NCI-H524 treated with DMSO at 0.1 percent for 48 hours (cell line): Measurements from ENCODE around the gene BCL3.

Experiments
- DNase-seq: peaks from one replicate; lab custom pipeline; 2025; lab: John Stamatoyannopoulos, UW

The BCL3 gene

DNA sequence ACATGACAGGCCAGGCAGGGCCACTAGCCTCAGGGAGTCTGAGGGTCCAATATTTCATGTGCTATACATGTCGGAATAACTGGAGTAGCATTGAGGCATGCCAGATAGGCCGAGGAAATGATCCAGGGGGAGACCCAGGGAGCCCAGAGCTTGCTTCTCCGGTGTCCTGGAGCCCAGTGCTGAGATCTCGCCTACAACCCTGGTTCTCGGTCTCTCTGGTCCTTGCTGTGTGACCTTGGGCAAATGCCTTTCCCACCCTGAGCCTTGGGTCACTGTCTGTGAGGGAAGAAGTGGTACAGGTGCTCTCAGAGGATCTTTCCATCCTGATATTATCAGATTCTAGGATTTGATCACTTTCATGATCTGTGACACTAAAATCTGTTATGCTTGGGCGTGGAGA lies 40.5 kb downstream of the BCL3 start:
- DNase-seq: no peak

DNA sequence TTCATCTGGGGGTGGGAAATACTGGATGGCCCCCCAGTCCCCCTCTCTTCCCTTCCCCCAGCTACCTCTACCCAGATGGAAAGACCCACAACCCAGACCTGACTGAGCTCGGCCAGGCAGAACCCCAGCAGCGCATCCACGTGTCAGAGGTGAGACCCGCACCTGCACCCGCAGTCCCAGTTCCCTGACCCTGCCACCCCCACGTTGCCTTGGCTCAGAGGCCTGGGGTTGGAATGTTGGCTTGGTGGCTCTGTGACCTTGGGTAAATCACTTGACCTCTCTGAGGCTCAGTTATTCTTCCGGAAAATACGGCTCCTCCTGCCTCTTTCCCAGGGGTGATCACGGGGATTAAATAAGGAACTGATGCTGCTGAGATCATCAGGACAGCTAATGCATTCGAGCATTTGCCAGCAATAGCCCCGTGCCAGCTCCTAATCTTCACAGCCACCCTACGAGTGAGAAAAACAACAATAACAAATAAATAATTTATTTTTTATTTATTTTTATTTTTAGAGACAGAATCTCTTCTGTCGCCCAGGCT lies 41.5 kb downstream of the BCL3 start:
- no peak for DNase-seq

DNA sequence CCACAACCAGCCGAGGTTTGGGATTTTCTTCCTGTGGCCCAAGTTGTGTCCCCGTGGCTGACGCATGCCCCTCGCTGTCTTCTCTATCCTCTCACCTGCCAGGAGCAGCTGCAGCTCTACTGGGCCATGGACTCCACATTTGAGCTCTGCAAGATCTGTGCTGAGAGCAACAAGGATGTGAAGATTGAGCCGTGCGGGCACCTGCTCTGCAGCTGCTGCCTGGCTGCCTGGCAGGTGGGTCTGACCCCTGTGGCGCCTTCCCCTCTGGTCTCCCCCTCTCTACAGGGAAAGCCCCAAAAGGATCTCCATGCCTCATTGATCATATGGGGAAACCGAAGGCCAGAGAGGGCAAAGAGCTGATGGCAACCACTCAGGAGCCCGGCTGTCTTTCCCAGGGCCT lies 43.8 kb downstream of the BCL3 start:
- DNase-seq: no peak

DNA sequence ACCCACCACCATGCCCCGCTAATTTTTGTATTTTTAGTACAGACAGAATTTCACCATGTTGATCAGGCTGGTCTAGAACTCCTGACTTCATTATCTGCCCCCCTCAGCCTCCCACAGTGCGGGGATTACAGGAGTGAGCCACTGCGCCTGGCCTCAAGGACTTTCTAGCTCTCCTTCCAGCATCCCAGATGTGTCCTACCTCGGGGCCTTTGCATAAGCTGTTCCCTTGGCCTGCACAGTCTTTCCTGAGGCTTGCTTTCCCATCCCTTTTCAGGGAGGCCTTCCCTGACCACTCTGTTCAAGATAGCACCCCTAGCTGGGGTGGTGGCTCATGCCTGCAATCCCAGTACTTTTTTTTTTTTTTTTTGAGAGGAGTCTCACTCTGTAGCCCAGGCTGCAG lies 46.1 kb downstream of the BCL3 start:
- no peak for DNase-seq

DNA sequence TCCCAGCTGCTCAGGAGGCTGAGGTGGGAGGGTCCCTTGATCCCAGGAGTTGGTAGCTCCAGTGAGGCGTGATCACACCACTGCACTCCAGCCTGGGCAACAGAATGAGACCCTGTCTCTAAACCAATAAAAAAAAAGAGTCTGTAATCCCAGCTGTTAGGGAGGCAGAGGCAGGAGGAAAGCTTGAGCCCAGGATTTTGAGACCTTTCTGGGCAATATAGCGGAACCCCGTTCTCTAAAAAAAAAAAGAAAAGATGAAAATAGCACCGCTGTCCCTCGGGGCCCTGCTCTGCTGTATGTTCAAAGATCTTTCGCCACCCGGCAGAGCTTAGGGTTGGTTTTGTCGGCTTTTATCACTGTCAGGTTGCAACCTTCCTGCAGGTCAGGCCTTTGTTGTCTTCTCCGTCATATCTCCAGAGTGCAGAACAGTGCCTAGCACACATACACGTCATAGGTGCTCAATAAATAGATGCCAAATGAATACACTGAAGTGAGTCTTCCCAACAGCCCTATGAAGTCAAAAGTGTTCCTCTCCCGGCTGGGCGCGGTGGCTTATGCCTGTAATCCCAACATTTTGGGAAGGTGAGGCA lies 47.0 kb downstream of the BCL3 start:
- no peak for DNase-seq

DNA sequence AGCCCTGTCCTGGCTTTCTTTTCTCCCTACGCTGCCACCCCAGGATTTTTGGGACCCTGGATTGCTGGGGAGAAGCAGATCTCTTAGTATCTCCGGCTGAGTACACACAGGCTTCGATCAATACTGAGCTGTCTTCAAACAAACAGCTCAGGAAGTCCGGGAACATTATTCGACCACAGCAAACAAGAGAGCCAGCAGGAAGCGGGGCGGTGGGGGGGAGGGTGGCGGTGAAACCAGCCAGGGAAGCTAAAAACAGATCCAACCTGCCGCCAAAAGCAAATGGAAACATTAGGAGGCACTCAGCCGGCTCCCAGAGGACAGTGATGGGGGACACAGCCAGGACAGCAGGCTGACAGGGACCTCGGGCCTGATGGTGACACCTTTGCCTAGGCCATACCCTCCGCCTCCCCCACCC lies 48.2 kb downstream of the BCL3 start:
- no peak for DNase-seq

DNA sequence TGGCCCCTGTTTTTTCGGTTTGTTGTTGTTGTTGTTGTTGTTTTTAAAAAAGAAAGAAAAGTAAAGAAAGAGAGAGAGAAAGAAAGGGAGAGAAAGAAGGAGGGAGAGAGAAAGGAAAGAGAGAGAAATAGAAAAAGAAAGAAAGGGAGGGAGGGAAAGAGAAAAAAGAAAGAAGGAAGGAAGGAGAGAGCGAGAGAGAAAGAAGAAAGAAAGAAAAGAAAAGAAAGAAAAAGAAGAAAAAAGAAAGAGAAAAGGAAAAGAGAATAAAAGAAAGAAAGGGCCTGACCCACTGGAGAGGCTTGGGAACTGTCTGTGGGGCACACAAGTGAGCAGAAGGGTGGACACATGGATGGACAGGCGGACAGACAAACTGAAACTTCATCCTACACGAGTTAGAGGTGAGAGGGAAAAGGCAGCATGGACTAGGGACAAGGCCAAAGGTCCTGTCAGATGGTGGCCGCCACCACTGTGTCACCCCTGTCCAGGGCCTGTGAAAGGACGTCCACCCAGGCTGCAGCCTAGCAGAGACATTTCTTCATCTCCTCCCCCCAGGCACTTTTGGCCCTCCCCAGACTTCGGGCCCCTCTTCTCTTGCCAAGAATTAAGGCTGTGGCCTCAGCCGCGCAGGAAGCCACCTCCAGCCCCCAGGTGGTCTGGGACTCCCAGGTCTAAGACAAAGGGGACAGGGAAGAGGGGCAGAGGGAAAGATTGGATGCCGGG lies 51.3 kb downstream of the BCL3 start:
- DNase-seq: no peak

DNA sequence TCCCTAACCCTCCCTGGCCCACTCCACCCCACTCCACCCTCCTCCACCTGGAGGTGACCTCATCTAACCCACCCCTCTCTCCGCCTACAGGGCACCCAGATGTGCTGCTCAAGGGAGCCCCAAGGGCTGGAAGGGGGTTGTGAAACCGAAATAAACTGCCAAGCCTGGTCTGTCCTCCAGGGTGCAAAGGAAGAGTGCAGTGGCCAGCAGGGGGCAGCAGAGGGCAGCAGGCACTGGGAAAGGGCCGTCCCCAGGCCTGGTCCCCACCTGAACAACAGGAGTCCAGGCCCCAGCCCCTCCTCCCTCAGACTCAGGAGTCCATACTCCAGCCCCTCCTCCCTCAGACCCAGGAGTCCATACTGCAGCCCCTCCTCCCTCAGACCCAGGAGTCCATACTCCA lies 52.0 kb downstream of the BCL3 start:
- DNase-seq: no peak

DNA sequence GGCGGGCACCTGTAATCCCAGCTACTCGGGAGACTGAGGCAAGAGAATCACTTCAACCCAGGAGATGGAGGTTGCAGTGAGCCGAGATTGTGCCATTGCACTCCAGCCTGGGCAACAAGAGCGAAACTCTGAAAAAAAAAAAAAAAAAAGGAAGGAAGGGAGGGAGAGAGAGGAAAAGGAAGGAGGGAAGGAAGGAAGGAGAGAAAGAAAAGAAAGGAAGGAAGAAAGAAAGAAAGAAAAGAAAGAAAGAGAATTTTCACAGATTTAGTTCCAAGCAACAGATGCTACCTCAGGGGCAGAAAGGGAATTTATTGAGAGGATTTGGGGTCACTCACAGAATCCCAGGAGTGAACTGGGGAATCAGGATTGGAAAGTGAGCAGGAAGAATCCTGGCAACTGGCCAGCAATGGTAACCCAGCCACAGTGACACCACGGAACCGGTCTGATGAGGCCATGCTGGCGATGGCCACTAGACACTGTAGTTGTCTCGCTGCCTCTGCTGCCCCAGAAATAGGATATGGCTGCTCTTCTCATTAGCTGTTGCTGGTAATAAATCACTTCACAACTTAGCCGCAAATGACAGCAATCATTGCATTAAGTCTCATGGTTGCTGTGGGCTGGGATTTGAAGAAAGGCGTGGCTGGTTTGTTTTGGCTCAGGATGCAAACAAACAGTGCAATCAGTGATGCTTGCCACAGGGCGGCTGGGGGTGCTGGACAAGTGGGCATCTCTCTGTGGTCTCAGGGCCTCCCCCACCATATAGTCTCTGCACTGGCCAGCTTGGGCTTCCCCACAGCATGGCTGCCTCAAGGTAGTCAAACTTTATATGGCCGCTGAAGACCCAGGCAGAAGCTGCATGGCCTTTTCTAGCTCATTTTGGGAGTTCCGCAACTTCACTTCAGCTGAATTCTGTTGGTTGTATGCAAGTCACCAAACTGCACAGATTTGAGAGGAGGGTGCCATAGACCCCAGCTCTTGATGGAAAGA lies 55.2 kb downstream of the BCL3 start:
- DNase-seq: no peak

DNA sequence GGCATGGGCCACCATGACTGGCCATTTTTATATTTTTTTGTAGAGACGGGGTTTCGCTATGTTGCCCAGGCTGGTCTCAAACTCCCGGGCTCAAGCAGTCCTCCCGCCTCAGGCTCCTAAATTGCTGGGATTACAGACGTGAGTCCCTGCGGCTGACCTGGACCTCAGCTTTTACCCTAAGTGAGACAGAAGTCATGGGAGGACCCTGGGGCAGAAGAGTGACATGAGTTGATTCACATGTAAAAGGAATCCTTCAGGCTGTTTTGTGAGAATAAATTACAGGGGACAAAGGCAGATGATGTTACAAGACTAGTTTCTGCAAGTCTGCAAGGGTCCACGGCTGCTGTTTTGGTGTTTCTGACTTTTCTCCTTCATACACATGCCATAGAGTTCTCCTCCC lies 57.8 kb downstream of the BCL3 start:
- no peak for DNase-seq

DNA sequence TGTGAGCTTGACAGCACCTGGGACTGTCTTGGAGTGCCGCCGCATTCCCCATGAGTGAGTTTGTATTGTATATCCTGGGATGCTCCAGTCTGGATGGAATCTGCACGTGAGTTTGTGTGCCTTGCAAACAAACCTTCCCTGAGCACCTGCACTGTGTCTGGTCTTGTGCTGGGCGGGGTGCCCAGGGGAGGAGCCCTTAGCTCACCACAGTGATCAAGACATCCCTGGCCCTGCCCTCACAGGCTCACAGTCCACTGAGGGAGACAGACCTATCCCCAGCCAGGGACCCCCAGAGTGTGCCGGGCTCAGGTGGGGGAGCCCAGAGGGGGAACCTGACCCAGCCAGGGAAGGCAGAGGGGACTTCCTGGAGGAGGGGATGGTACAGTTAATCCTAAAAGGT lies 58.7 kb downstream of the BCL3 start:
- DNase-seq: no peak

DNA sequence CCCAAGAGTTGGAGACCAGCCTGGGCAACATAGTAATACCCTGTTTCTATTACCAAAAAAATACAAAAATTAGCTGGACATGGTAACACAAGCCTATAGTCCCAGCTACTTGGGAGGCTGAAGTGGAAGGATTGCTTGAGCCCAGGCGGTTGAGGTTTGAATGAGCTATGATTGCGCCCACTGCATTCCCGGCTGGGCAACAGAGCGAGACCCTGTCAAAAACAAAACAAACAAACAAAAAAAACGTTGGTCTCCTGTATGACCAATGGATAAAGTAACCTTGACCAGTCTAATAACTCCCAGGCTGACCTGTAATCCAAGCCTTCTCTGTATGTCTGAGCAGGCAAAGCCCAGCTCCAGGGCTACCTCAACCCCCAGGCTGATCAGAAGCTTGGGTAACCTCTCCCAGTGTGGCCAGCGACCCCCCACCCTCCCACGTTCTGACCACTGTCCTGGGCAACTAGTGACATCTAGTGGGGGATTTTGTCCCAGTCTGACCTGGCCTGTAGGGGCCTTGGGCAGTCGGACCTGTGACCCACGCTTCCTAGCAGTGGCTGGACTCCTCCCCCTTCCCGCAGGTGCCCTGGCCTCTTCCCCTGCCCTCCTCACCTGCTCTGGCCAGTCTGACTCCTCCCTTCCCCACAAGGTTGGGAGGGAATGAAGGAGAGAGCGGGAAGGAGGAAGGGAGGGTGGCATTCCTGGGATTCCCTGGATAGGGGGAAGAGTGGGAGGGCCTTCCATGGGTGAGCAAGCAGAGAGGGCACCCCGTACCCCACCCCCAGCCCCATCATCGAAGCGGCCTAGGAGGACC lies 59.3 kb downstream of the BCL3 start:
- no peak for DNase-seq

DNA sequence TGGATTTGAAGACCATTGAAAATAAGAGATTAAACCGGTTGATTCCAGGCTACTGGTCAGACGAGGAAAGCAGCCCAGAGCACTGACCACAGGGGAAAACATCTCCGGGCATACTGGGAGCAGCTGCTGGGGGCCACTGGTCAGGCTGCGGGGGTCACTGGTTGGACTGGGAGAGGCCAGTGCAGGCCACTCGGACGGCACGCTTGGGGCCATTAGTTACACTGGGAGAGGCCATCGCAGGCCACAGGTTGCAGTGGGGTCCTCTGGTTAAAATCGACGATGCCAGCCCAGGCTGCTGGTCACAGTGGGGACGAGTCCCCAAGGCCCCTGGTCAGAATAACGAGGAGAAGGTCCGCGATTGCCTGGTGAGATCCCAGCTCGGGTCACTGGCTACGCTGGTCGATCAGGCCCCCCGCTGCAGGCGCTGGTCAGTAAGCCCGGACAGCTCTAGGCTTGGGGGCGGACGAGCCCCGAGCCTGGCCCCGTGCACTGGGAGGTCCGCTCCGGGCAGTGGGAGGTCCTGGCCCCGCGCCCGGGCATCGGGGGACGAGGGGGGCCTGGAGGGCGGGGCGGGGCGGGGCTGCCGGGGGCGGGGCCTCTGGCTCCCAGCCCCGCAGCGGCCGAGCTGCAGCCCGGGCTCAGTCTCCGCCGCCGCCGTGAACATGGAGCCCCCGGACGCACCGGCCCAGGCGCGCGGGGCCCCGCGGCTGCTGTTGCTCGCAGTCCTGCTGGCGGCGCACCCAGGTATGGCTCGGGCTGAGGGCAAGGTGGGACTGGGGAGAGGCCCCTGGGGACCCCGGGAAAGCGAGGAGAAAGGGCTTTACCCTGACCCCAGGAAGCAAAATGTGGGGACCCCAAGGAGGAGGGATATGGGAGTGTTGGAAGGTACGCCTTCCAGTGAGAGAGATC lies 60.2 kb downstream of the BCL3 start, which contains the start of gene BCAM:
Gene BCAM, plus strand, starts transcription at position 641 of the 909 bp plus-strand sequence. Its CDS starts 22 bp downstream, at position 663.
- no peak for DNase-seq
